ENCODE measurements around the gene AHCY.
"Not testable (repeated sequence)": the region's sequence is repeated elsewhere in the genome, so short reads cannot be mapped to it uniquely, and the experiment has no call there.

AHCY gene

DNA sequence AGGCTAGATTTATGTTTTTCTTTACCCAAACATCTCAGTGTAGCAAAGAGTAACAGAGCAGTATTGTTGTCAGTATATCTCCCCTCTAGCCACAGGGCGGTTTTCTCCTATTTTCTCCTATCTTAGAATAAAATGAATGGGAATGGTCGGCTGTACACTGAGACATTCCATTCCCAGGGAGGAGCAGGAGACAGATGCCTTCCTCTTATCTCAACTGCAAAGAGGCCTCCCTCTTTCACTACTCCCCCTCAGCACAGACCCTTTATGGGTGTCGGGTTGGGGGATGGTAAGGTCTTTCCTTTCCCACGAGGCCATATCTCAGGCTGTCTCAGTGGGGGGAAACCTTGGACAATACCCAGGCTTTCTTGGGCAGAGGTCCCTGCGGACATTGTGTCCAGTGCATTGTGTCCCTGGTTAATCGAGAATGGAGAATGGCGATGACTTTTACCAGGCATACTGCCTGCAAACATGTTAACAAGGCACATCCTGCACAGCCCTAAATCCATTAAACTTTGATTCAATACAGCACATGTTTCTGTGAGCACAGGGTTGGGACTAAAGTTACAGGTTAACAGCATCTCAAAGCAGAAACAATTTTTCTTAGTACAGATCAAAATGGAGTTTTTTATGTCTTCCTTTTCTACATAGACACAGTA, 50.6 kb downstream of the AHCY start:
- DNase-seq = not testable (repeated sequence)

- no peak for DNase-seq
Measured at GRCh38 chr20:34251619-34252018, 51.5 kb downstream of the AHCY start.

DNA sequence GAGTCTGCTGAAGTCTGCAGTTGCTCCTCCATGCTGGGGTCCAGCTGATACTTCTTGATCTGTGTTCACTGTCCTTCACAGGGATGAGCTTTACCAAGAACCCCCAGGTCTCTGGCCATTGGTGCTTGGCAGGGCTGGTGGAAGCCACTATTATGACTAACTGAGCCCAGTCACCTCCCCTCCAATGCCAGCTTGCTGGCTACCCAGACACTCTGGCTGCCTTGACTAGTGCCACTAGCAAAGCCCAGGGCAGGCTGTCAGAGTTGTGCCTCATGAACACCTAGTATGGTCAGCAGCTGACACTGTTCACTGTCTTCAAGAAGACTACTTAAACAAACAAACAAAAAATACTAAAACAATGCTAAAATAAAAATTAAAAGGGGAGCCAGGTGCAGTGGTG, 53.1 kb downstream of the AHCY start:
- DNase-seq = no peak

DNA sequence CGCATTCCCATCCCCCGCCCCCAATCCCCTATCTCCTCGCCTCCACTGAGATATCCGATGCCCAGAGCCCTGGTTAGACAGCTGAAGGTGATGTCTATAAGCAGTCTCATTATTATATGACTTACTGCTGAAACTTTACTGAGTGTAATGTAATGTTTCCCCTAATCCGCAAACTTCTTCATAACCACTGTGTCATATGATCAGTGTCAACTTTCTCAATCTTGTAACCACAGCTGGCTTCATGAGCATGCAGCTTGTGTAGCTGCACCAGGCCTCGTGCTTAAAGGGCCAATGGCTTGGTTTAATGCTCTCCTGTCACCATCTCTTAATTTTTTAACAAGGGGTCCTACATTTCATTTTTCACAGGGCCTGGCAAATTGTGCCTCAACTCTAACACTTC, 53.9 kb downstream of the AHCY start:
- DNase-seq = no peak

DNA sequence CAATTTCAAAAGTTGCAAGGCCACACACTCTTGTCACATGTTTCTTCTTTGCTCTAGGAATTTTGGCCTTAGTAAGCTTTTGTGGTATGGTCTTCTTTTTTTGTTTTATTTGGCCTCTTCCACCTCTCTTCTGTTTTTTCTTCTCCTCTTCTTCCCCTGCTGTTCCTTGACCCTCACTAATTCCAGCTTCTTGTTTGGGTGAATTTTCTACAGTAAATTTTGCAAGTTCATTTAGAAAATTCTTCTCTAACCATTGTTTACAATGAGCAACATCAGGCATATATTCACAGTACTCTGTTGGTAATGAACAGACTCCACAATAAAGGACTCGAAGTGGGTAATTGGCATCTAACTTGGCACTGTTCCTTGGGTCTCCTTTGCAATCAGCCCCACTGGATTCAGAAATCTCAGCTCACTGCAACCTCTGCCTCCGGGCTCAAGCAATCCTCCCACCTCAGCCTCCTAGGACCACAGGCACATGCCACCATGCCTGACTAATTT, 57.0 kb downstream of the AHCY start:
- no peak for DNase-seq

DNA sequence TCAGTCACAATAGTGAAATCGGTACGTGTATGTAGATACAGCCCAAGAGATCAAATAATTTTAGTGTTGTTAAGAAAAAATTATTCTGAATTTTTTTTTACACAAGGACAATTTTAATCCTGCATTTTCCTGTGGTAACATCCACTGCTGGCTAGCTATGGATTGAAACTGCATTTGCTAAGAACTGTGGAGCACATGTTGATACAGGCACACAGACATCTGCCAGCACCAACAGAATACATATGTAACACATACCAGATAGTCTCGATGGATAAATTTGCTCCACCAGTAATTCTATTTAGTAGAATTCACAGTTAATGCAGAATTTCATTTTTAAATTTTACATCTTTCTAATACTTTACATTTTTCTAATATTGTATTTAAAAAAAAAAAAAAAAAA, 59.8 kb downstream of the AHCY start:
- DNase-seq = no peak

DNA sequence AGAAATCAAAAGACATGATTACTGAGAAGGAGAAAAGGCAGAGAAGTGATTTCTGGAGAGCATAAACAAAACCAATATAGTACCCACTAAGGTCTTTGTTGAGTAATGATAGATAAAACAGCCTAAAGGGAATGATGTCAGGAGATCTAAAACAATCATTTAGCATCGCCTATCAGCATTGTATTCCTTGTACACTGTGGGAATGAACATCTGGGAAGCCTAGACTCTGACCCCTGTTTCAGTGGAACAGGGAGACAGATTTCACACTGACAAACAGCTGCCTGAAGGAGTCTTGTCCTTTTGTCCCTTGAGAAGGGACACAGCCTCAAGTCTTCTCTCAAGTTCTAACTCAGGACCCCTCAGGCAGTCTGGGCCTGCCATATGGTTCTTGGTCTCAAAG, 60.3 kb downstream of the AHCY start:
- DNase-seq = no peak

DNA sequence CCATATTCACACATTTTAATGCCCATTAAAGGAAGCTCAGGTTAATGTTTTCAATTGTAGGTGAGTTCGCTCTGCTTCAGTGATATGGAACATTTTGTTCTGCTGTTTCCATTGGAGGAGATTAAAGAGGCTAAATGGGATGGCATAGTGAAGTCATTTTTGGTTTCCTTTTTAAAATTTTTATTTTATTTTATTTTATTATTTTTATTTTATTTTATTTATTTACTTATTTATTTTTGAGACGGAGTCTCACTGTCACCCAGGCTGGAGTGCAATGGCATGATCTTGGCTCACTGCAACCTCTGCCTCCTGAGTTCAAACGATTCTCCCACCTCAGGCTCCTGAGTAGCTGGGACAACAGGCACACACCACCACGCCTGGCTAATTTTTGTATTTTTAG, 61.1 kb downstream of the AHCY start:
- DNase-seq = not testable (repeated sequence)

DNA sequence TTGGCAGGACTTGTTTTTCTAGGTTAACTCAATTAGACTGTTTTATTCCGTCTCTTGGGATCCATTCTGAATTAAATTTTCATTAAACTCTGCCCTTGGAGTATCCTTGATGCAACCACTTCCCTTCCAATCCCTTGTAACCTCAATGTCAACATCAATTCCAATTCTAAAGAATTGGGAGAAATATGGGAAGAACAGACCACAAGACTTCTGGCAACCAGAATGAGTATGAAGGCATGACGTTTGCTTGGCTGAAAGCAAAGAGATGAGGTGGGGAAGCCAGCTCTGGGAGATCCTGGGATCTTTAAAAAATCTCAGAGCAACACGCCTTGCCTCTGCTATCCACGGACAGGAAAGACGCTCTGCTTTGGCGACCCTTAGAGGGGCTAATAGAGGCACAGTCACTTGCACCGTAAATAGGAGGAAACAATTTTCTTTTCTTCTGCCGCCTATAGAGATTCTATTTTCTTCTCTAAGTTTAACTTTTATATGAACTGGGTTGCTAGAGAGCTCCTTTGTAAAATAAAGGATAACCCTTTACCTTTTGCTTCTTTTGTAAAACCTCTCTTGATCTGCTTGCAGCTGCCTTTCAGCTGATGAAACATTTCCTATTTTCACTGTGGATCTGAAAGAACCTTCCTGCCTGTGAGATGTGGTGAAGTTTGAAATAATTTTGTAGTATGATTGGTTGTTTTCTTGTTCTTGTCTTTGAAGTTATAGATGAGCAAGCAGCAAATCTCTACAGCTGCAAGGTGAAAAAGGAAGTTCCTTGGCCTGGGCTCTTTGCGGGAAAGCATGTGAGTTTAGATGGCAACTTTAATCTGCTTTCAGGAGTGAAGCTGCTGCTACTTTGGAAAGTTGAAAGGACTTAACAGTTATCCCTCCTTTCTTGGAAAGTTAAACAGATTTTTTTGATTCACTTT, 62.2 kb downstream of the AHCY start, which contains the start of gene ASIP:
ASIP (plus strand) TSS at position 731 of the 923 bp plus-strand sequence. CDS start 18,952 bp downstream, outside the sequence.
- no peak for DNase-seq

GRCh38 chr20:34240121-34240520, 63.0 kb downstream of the AHCY start:
- DNase-seq = no peak

- DNase-seq = no peak
Measured at GRCh38 chr20:34237942-34238341, 65.2 kb downstream of the AHCY start.

DNA sequence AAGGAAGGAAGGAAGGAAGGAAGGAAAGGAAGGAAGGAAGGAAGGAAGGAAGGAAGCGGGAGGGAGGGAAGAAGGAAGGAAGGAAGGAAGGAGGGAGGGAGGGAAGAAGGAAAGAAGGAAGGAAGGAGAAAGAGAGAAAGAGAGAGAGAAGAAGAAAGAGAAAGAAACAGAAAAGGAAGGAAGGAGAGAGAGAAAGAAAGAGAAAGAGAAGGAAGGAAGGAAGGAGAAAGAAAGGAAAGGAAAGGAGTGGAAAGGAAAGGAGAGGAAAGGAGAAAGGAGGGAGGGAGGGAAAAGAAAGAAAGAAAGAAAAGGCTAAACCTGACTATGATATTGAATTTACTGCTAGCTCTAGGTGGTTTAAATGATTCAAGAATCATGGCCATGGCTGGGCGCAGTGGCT, 67.3 kb downstream of the AHCY start:
- DNase-seq = no peak

DNA sequence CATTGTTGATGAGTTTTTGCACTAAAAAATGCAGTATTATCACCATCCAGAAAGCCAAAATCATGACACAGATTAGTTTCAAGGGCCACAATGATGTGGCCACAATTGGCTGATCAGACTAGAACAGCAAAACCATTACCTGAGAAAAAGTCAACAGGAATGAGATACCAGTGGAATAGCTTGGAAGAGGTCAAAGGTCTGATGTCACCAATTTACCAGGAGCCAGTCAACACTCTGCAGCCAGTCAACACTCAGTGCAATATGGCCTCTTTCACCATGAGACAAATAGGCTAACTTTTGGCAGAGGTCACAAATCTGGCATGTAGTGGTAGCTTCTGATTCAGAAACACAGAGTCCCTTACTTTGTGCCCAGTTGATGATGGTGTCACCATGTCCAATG, 69.5 kb downstream of the AHCY start:
- DNase-seq = no peak

DNA sequence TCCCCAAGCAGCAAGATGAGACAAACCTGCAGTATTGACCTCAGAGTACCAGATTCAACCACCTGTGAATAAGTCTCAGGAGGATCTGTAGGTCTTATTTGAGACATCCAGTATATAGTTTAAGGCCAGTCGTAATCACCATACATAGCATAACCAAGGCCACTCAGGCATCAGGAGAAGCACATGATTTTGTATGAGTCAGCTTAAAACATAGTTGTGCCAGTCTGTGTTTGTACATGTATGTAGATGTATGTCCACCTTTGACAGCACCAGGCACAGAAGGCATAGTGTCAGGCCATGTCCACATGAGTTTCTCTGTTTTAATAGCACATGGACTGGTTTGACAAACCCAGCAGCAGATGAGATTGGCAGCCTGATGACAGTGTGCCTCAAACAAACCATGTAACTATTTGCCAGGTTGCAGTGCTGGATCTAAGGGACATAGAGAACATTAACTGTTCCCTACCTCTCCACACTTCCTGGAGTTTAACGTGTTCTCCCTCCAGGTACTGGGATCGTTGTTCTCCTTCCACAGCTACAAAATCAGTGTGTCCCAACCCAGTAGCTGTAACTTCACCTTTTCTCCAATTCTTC, 70.6 kb downstream of the AHCY start:
- no peak for DNase-seq

- DNase-seq = no peak
Measured at GRCh38 chr20:34231634-34232033, 71.5 kb downstream of the AHCY start.
